Mesothelial cell of epicardium (in vitro differentiated cells): Measurements from ENCODE around the gene PAPSS2. TPM values are rescaled to one million over a fixed set of nuclear protein-coding genes. Genes with fewer than 3 reads are reported as not detected.
"Not testable (repeated sequence)": the region's sequence is repeated elsewhere in the genome, so short reads cannot be mapped to it uniquely, and the experiment has no call there.

ENCODE experiments used
- DNase-seq, 2 experiments: peaks; one replicate each; pipeline ENCODE4 v3.0.0; 2021; ENCODE audit warnings: low spot score in 2 of 2; ENCODE audit not compliant: unreplicated experiment in 2 of 2
- H3K27ac Mint-ChIP-seq: 2 replicates; pipeline ENCODE4 v1.8.0; 2021; ENCODE audit warnings: mixed read lengths
- H3K27me3 Mint-ChIP-seq: 2 replicates; pipeline ENCODE4 v1.8.0; 2021; ENCODE audit warnings: low read depth, mixed read lengths
- H3K36me3 Mint-ChIP-seq: 2 replicates; pipeline ENCODE4 v1.8.0; 2021; ENCODE audit warnings: mixed read lengths
- H3K4me1 Mint-ChIP-seq: 2 replicates; pipeline ENCODE4 v1.8.0; 2021; ENCODE audit warnings: mixed read lengths
- H3K4me3 Mint-ChIP-seq: 2 replicates; pipeline ENCODE4 v1.8.0; 2021; ENCODE audit warnings: mild to moderate bottlenecking, moderate library complexity, mixed read lengths
- H3K9me3 Mint-ChIP-seq: 2 replicates; pipeline ENCODE4 v1.8.0; 2021; ENCODE audit warnings: mixed read lengths
- CTCF ChIP-seq: fragments of 200-600 bp; sonication (generic); IDR thresholded peaks from one replicate; pipeline ENCODE4 v1.5.0; 2021; ENCODE audit warnings: antibody characterized with exemption; ENCODE audit not compliant: unreplicated experiment
- total RNA-seq: library from RNA; stranded (reverse); gene quantifications from 3 replicates; pipeline ENCODE4 v1.2.1, GENCODE V29; 2021

PAPSS2 gene
- total RNA-seq, 1 donor from 2014 or later: 13.7 TPM

DNA sequence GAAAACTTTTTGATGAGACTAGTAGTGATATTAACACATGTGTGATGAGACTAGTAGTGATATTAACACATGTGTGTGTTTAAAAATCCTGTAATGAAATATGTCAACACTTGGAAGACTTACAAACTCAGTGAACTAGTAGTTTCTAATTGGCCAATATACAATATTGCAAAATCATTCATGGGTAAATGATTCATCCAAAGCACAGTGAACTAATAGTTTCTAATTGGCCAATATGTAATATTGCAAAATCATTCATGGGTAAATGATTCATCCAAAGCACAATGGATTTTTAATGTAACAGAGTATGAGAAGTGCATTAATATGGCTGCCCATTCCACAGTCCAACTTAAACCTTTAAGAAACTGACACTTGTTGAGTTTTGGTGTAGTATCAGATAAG is 80.6 kb downstream of the PAPSS2 start:
- no peak overlapping the region for H3K4me3 Mint-ChIP-seq
- no peak overlapping the region for H3K27ac Mint-ChIP-seq
- no peak for DNase-seq

GRCh38 chr10:87742992-87743610 is 83.4 kb downstream of the PAPSS2 start:
- not testable (repeated sequence) for H3K4me3 Mint-ChIP-seq, H3K27ac Mint-ChIP-seq, H3K4me1 Mint-ChIP-seq, H3K27me3 Mint-ChIP-seq, H3K9me3 Mint-ChIP-seq, H3K36me3 Mint-ChIP-seq, DNase-seq

More for the DNA sequence above, 80.6 kb downstream of the PAPSS2 start:
- Mint-ChIP-seq H3K36me3 (no peaks in the 10 kb centered on the region), H3K9me3 (no peaks in the 10 kb centered on the region), H3K27me3 (no peaks in the 10 kb centered on the region), H3K4me1 (no peaks in the 10 kb centered on the region)
- no peak for TF ChIP-seq CTCF

DNA sequence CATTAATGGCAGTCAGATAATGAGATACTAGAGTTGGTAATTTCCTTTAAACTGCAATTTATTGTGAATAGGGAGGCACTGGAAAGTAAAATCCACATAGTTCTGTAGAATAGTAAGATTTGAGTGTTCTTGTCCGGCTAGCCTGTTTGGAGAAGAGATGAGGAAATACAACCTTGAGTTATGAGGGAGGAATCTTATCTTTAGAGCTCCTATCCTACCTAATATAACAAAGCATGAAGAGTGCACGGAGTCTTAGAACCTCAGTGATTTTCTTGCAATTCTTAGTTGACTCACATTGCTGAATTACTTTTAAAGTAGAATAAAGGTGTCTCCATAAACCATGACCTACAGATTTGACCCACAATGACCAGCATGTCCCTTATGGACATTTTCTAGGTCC is 84.9 kb downstream of the PAPSS2 start:
- no peaks in the 10 kb centered on the region for H3K4me1 Mint-ChIP-seq
- H3K4me3 Mint-ChIP-seq: no peak overlapping the region
- H3K27me3 Mint-ChIP-seq: no peaks in the 10 kb centered on the region
- H3K27ac Mint-ChIP-seq: no peak overlapping the region
- no peaks in the 10 kb centered on the region for H3K36me3 Mint-ChIP-seq
- no peak for TF ChIP-seq CTCF
- no peaks in the 10 kb centered on the region for H3K9me3 Mint-ChIP-seq
- no peak for DNase-seq

GRCh38 chr10:87746911-87747310 is 87.2 kb downstream of the PAPSS2 start:
- DNase-seq: no peak
- Mint-ChIP-seq H3K27me3 (no peaks in the 10 kb centered on the region), H3K4me3 (no peak overlapping the region), H3K9me3 (no peaks in the 10 kb centered on the region), H3K27ac (no peak overlapping the region), H3K4me1 (peaks cover 9% of the 10 kb centered on the region), H3K36me3 (no peaks in the 10 kb centered on the region)
- no peak for TF ChIP-seq CTCF

DNA sequence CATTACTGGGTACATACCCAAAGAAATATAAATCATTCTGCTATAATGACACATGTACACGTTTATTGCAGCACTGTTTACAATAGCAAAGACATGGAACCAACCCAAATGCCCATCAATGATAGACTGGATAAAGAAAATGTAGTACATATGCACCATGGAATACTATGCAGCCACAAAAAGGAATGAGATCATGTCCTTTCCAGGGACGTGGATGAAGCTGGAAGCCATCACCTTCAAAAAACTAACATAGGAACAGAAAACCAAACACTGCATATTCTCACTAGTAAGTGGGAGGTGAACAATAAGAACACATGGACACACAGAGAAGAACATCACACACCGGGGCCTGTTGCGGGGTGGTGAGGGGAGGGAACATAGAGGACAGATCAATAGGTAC is 88.6 kb downstream of the PAPSS2 start:
- H3K9me3 Mint-ChIP-seq, DNase-seq, H3K4me3 Mint-ChIP-seq, H3K27ac Mint-ChIP-seq, H3K36me3 Mint-ChIP-seq, H3K27me3 Mint-ChIP-seq, H3K4me1 Mint-ChIP-seq: not testable (repeated sequence)

GRCh38 chr10:87750001-87750671 is 90.5 kb downstream of the PAPSS2 start:
- peaks cover 10% of the 10 kb centered on the region for H3K36me3 Mint-ChIP-seq
- H3K4me1 Mint-ChIP-seq: peaks cover 9% of the 10 kb centered on the region
- no peak overlapping the region for H3K4me3 Mint-ChIP-seq
- H3K27ac Mint-ChIP-seq: peak overlapping the region; percentile 35
- no peak for TF ChIP-seq CTCF
- H3K27me3 Mint-ChIP-seq: no peaks in the 10 kb centered on the region
- DNase-seq: no peak
- H3K9me3 Mint-ChIP-seq: no peaks in the 10 kb centered on the region
